Spleen (tissue), 7 donors: ENCODE results near the gene OXCT1.

Experiments
- POLR2AphosphoS5 ChIP-seq, 3 donors: sonication (generic); formaldehyde crosslinking; IDR thresholded peaks; one replicate each; pipeline ENCODE4 v1.5.1; 2017; ENCODE audit warnings: antibody characterized with exemption in 3 of 3
- TF ChIP-seq, protein P1 (sequence below), 11 experiments: fragments of 200-600 bp in 7 of 11; fragments of 450-650 bp in 4 of 11; sonication (generic) in 4 of 11; IDR thresholded peaks in 8 of 11; conservative IDR thresholded peaks in 3 of 11; 1 replicate in 7 of 11; 2 replicates in 4 of 11; pipeline versions ENCODE4 v1.4.0 to v1.8.0; 2016 to 2021; ENCODE audit warnings: antibody characterized with exemption in 11 of 11, inconsistent platforms in 4 of 11, mild to moderate bottlenecking in 1 of 11
- donor health status: DM: no; HTN: no; CAD: no; lungs with moderate emphysema.
- donor health status: DM: no; HTN: no; CAD: no.
- donor health status: DM: no; HTN: no; CAD: no.

DNA sequence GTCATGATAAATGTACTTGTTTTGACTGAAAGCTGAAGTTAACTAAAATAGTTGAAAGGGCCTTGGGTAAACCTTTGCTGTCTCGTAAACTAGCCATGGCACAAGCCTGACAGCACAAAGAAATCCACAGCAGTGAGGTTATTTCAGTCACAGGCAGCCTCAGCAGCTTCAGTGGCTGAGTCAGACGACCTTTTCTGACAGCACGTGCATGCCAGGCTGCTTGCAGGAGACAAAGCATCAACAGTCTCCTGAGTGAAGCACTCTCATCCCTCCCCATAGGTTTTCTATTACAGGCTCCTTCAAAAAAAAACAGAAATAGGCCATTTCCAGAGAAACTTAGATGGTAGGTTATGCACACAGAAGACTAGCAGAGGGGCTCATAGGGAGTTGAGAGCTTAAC lies 34.6 kb downstream of the OXCT1 start:
- TF ChIP-seq, protein P1, sequence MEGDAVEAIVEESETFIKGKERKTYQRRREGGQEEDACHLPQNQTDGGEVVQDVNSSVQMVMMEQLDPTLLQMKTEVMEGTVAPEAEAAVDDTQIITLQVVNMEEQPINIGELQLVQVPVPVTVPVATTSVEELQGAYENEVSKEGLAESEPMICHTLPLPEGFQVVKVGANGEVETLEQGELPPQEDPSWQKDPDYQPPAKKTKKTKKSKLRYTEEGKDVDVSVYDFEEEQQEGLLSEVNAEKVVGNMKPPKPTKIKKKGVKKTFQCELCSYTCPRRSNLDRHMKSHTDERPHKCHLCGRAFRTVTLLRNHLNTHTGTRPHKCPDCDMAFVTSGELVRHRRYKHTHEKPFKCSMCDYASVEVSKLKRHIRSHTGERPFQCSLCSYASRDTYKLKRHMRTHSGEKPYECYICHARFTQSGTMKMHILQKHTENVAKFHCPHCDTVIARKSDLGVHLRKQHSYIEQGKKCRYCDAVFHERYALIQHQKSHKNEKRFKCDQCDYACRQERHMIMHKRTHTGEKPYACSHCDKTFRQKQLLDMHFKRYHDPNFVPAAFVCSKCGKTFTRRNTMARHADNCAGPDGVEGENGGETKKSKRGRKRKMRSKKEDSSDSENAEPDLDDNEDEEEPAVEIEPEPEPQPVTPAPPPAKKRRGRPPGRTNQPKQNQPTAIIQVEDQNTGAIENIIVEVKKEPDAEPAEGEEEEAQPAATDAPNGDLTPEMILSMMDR (IDR thresholded peaks at IDR 0.05 in 8 of 11, conservative IDR thresholded peaks at IDR 0.05 in 3 of 11): no peak
- TF ChIP-seq POLR2AphosphoS5 (IDR thresholded peaks at IDR 0.05): no peak
